Measurements from ENCODE around the gene NEGR1. TPM values are rescaled to one million over a fixed set of nuclear protein-coding genes. Genes with fewer than 3 reads are reported as not detected.

Gene NEGR1
- total RNA-seq, 1 donor from 2014 or later: 4.0 TPM

GRCh38 chr1:71399594-71399993, 882.7 kb downstream of the NEGR1 start:
- DNase-seq (ENCODE audit: low read depth): no peak
- no peak for TF ChIP-seq CTCF (IDR thresholded peaks at IDR 0.05; ENCODE audit: insufficient read depth, low read length, poor library complexity, severe bottlenecking)
- Histone ChIP-seq H3K4me3 (ENCODE audit: low read depth, low read length) (no peak overlapping the region), H3K27me3 (ENCODE audit: control insufficient read depth, insufficient read depth, low read length) (no peaks in the 10 kb centered on the region), H3K36me3 (ENCODE audit: control insufficient read depth, insufficient read depth, low read length) (no peaks in the 10 kb centered on the region)

GRCh38 chr1:71393301-71393700, 889.0 kb downstream of the NEGR1 start:
- DNase-seq (ENCODE audit: low read depth): no peak
- TF ChIP-seq CTCF (IDR thresholded peaks at IDR 0.05; ENCODE audit: insufficient read depth, low read length, poor library complexity, severe bottlenecking): no peak
- Histone ChIP-seq H3K36me3 (ENCODE audit: control insufficient read depth, insufficient read depth, low read length) (no peaks in the 10 kb centered on the region), H3K4me3 (ENCODE audit: low read depth, low read length) (no peak overlapping the region), H3K27me3 (ENCODE audit: control insufficient read depth, insufficient read depth, low read length) (no peaks in the 10 kb centered on the region)

- Histone ChIP-seq H3K36me3 (ENCODE audit: control insufficient read depth, insufficient read depth, low read length) (no peaks in the 10 kb centered on the region), H3K4me3 (ENCODE audit: low read depth, low read length) (no peak overlapping the region), H3K27me3 (ENCODE audit: control insufficient read depth, insufficient read depth, low read length) (no peaks in the 10 kb centered on the region)
- no peak for TF ChIP-seq CTCF (IDR thresholded peaks at IDR 0.05; ENCODE audit: insufficient read depth, low read length, poor library complexity, severe bottlenecking)
- DNase-seq (ENCODE audit: low read depth): no peak
Measured at GRCh38 chr1:71390518-71390917, 891.8 kb downstream of the NEGR1 start.

- no peak for DNase-seq (ENCODE audit: low read depth)
- Histone ChIP-seq H3K36me3 (ENCODE audit: control insufficient read depth, insufficient read depth, low read length) (no peaks in the 10 kb centered on the region), H3K27me3 (ENCODE audit: control insufficient read depth, insufficient read depth, low read length) (no peaks in the 10 kb centered on the region), H3K4me3 (ENCODE audit: low read depth, low read length) (no peak overlapping the region)
- TF ChIP-seq CTCF (IDR thresholded peaks at IDR 0.05; ENCODE audit: insufficient read depth, low read length, poor library complexity, severe bottlenecking): no peak
Measured at GRCh38 chr1:71377886-71378285, 904.5 kb downstream of the NEGR1 start.

- TF ChIP-seq CTCF (IDR thresholded peaks at IDR 0.05; ENCODE audit: insufficient read depth, low read length, poor library complexity, severe bottlenecking): no peak
- Histone ChIP-seq H3K4me3 (ENCODE audit: low read depth, low read length) (no peak overlapping the region), H3K27me3 (ENCODE audit: control insufficient read depth, insufficient read depth, low read length) (no peaks in the 10 kb centered on the region), H3K36me3 (ENCODE audit: control insufficient read depth, insufficient read depth, low read length) (no peaks in the 10 kb centered on the region)
- no peak for DNase-seq (ENCODE audit: low read depth)
Measured at GRCh38 chr1:71372496-71372895, 909.8 kb downstream of the NEGR1 start.

GRCh38 chr1:71371581-71371980, 910.8 kb downstream of the NEGR1 start:
- no peak for DNase-seq (ENCODE audit: low read depth)
- TF ChIP-seq CTCF (IDR thresholded peaks at IDR 0.05; ENCODE audit: insufficient read depth, low read length, poor library complexity, severe bottlenecking): no peak
- Histone ChIP-seq H3K27me3 (ENCODE audit: control insufficient read depth, insufficient read depth, low read length) (no peaks in the 10 kb centered on the region), H3K4me3 (ENCODE audit: low read depth, low read length) (no peak overlapping the region), H3K36me3 (ENCODE audit: control insufficient read depth, insufficient read depth, low read length) (no peaks in the 10 kb centered on the region)
